Transverse colon (tissue), 3 donors: Measurements from ENCODE around the gene KCNQ2.

Experiments used
- EP300 ChIP-seq: sonication (generic); formaldehyde crosslinking; IDR thresholded peaks from one replicate; pipeline ENCODE4 v1.6.1; 2017; ENCODE audit warnings: antibody characterized with exemption, low read depth
- POLR2A ChIP-seq: fragments of 450-650 bp; IDR thresholded peaks from one replicate; pipeline ENCODE4 v1.6.1; 2016; ENCODE audit warnings: antibody characterized with exemption, mild to moderate bottlenecking, moderate library complexity
- TF ChIP-seq, protein P1 (sequence below), 5 experiments: fragments of 200-600 bp in 3 of 5; fragments of 450-650 bp in 2 of 5; sonication (generic) in 3 of 5; IDR thresholded peaks; 1 replicate in 2 of 5; 2 replicates in 3 of 5; pipeline ENCODE4 v1.5.1; 2016 to 2017; ENCODE audit warnings: antibody characterized with exemption in 5 of 5, inconsistent platforms in 3 of 5, mild to moderate bottlenecking in 2 of 5, moderate library complexity in 1 of 5

DNA sequence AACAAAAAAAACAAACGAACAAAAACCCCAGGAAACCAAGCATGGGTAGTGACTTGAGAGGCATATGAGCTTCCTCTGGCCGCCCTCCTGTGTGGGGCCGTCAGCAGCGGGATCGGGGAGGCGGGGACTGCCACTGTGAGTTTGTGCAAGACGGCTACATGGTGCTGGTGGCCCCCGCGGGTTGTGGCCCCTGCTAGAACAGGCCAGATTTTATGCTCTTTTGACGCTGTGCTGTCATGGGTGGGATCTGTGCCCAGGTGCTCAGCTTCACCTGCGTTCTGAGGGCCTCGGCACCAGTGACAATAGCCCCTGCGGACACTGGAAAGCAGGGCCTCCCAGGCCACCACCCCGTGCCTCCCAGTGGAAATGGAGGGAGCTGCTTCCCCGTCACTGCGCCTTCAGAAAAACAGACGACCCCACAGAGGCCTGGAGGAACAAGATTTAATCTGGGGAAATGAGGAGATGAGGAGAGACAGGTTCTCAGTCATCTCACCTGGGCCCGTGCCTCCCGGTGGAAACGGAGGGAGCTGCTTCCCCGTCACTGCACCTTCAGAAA lies 4.7 kb upstream of the KCNQ2 start:
- TF ChIP-seq POLR2A (no peak), EP300 (no peak)
- TF ChIP-seq, protein P1, sequence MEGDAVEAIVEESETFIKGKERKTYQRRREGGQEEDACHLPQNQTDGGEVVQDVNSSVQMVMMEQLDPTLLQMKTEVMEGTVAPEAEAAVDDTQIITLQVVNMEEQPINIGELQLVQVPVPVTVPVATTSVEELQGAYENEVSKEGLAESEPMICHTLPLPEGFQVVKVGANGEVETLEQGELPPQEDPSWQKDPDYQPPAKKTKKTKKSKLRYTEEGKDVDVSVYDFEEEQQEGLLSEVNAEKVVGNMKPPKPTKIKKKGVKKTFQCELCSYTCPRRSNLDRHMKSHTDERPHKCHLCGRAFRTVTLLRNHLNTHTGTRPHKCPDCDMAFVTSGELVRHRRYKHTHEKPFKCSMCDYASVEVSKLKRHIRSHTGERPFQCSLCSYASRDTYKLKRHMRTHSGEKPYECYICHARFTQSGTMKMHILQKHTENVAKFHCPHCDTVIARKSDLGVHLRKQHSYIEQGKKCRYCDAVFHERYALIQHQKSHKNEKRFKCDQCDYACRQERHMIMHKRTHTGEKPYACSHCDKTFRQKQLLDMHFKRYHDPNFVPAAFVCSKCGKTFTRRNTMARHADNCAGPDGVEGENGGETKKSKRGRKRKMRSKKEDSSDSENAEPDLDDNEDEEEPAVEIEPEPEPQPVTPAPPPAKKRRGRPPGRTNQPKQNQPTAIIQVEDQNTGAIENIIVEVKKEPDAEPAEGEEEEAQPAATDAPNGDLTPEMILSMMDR (IDR thresholded peaks at IDR 0.05), result no peak
